Epithelial cell of esophagus (primary cell): Measurements from ENCODE around the gene KIF16B.

Experiments
- DNase-seq: peaks from one replicate; pipeline ENCODE4 v3.0.0; 2010; ENCODE audit warnings: low read depth
- H3K4me3 ChIP-seq: 2 replicates; pipeline ENCODE4 v1.5.1; 2011; ENCODE audit warnings: mild to moderate bottlenecking, low read length, control low read depth
- TF ChIP-seq, protein P1 (sequence below): IDR thresholded peaks from 2 replicates; pipeline ENCODE4 v1.5.1; 2011; ENCODE audit warnings: low read depth, mild to moderate bottlenecking, low read length, control low read depth, inconsistent platforms; ENCODE audit not compliant: insufficient read depth; ENCODE audit errors: missing control alignments

KIF16B gene

DNA sequence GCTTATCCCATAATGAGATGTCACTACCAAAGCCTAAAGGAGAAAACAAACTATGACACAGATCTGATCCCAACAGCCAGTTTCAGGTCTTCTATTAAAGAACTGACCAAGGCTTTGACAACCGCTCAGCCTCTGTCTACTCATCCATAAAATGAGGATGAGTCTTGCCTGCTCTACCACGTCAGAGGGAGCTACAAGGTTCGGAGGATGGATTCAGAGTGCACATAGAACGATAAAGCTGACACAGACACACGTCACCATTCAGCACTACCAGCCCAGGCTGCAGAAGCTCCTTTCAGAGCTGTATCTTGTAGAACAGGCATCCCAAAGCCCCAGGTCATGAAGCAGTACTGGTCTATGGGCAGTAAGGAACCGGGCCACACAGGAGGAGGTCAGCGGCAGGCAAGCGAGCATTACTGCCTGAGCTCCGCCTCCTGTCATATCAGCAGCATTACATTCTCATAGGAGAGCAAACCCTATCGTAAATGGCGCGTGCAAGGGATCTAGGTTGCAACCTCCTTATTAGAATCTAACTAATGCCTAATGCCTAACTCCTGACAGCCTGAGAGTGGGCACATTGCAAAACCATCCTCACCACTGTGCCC is 25.1 kb downstream of the KIF16B start:
- no peak for DNase-seq
- H3K4me3 ChIP-seq: no peak overlapping the region
- TF ChIP-seq, protein P1, sequence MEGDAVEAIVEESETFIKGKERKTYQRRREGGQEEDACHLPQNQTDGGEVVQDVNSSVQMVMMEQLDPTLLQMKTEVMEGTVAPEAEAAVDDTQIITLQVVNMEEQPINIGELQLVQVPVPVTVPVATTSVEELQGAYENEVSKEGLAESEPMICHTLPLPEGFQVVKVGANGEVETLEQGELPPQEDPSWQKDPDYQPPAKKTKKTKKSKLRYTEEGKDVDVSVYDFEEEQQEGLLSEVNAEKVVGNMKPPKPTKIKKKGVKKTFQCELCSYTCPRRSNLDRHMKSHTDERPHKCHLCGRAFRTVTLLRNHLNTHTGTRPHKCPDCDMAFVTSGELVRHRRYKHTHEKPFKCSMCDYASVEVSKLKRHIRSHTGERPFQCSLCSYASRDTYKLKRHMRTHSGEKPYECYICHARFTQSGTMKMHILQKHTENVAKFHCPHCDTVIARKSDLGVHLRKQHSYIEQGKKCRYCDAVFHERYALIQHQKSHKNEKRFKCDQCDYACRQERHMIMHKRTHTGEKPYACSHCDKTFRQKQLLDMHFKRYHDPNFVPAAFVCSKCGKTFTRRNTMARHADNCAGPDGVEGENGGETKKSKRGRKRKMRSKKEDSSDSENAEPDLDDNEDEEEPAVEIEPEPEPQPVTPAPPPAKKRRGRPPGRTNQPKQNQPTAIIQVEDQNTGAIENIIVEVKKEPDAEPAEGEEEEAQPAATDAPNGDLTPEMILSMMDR: no peak

DNA sequence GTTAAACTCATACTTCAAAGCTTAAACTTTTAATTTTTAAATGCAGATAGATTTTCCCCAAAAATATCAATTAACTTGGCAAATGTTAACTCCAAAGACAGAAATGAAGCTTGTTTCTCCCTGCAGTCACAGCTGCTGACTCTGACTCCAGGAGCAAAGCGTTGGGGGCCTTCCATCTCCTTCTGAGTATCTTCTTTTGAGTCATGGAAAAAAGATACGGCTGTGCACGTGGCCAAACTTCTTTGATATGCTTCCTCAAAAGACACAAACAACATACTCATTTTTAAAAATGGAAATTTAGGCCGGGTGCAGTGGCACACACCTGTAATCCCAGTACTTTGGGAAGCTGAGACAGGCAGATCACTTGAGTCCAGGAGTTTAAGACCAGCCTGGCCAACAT is 28.3 kb downstream of the KIF16B start:
- TF ChIP-seq, protein P1: no peak
- DNase-seq: no peak
- H3K4me3 ChIP-seq: no peak overlapping the region

DNA sequence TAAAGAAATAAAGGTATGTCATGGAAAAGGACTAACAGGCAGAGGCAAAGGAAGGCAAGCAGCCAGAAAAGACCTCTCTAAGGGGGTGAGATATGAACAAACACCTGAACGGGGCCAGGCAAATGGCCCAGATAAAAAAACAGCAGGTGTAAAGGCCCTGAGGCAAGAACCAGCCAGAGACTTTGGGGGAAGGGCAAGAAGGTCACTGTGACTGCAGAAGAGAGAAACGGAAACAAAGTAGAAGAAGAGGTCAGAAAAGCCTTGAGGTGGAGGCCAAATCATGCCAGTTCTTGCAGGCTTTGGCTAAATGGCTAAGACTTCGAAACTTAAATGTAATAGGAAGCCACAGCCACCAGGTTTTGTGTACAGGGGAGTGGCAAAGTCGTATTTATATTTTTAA is 30.8 kb downstream of the KIF16B start:
- H3K4me3 ChIP-seq: no peak overlapping the region

DNA sequence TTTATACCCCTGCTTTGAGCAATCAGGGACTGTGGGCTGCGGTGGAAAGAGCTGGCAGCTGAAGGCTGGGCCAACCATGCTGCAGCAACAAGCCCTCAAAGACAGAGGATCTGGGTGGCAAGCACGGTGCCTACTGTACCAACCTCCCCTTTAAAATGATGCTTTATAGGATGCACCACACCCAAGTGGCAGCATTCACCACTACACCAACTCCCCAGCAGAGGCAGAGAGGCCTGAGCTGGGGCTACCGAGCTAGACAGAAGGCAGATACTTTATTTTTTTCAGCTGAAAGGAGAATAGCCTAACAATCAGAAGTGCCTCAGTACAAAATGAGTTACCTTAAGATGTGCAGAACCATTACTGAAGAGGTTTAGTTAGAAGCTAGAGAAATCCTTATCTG is 31.4 kb downstream of the KIF16B start:
- TF ChIP-seq, protein P1: no peak
- H3K4me3 ChIP-seq: no peak overlapping the region
- no peak for DNase-seq

More for the DNA sequence above, 30.8 kb downstream of the KIF16B start:
- no peak for DNase-seq
- TF ChIP-seq, protein P1: no peak

DNA sequence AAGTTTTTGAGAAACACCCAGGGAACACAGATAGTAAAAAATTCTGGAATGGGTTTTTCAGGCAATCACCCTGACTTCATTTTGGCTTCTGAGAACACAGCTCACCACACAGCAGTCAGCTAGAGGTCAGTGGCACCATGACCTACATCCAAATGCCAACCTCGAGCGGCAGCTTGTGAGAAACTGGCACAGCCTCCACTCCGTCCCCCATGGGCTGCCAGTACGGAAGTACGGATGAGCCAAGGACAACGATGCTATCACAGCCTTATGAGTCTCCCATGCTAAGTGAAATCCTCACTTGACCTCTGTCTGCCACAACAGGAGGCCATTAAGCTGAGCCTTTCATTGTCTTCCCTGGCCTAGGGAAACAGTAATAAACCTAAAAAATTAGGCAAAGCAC is 32.0 kb downstream of the KIF16B start:
- H3K4me3 ChIP-seq: no peak overlapping the region
- TF ChIP-seq, protein P1: no peak
- no peak for DNase-seq

DNA sequence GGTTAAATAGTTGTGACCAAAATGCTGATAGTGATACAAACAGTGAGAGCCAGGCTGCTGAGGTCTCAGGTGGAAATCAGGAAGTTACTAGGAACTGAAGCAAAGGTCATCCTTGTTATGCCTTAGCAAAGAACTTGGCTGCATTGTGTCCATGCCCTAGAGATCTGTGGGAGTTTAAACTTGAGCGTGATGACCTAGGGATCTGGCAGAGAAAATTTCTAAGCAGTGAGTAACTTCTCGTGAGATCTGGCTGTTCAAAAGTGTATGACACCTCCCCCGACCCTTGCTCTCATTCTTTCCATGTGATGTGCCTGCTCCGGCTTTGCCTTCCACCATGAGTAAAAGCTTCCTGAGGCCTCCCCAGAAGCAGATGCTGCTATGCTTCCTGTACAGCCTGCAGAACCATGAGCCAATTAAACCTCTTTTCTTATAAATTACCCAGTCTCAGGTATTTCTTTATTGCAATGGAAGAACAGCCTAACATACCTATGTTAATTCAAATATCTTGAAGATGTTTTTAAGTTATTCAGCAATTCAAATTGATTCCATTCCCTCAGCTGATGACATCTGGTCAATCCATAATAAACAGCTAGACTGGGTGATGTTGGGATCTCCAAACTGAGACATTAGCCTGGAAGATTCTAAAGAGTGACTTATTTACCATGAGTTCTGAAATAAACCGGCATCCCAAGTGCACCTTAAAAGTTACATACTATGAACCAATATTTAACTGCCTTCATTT is 33.8 kb downstream of the KIF16B start:
- no peak overlapping the region for H3K4me3 ChIP-seq
- TF ChIP-seq, protein P1: no peak
- no peak for DNase-seq

DNA sequence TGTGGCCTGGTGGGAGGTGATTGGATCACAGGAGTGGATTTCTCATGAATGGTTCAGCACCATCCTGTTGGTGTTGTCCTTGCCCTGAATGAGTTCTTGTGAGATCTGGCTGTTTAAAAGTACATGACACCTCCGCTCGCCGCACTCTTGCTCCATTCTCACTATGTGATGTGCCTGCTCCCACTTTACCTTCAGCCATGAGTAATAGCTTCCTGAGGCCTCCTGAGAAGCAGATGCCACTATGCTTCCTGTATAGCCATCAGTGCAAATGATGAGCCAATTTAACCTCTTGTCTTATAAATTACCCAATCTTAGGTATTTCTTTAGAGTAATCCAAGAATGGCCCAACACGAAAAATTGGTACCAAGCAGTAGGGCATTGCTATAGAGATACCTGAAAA is 34.5 kb downstream of the KIF16B start:
- TF ChIP-seq, protein P1: no peak
- DNase-seq: no peak
- no peak overlapping the region for H3K4me3 ChIP-seq
